GM11168 (cell line): ENCODE measurements around the gene DHX9.
"Not testable (repeated sequence)": the region's sequence is repeated elsewhere in the genome, so short reads cannot be mapped to it uniquely, and the experiment has no call there.

Source experiments
- in situ Hi-C: fragments of 300-500 bp; cut with MboI; formaldehyde crosslinking; loops from one replicate; pipeline ENCODE4 v1.12.0; 2022; ENCODE audit warnings: low sequenced_read_pairs; ENCODE audit not compliant: unreplicated experiment

Gene DHX9

GRCh38 chr1:182885591-182885990 lies 46.4 kb downstream of the DHX9 start:
- in situ Hi-C loops = no loop called here

GRCh38 chr1:182886985-182887384 lies 47.8 kb downstream of the DHX9 start:
- in situ Hi-C loops = no loop called here

- in situ Hi-C loops = no loop called here
Observed at GRCh38 chr1:182888736-182889531, 49.8 kb downstream of the DHX9 start.

- in situ Hi-C loops = no loop called here
Observed at GRCh38 chr1:182889997-182890396, 50.9 kb downstream of the DHX9 start.

- in situ Hi-C loops = no loop called here
Observed at GRCh38 chr1:182890927-182891610, 51.9 kb downstream of the DHX9 start.

- in situ Hi-C loops = no loop called here
Observed at GRCh38 chr1:182897696-182898095, 58.5 kb downstream of the DHX9 start.

GRCh38 chr1:182901946-182902345 lies 62.8 kb downstream of the DHX9 start:
- in situ Hi-C loops = not testable (repeated sequence)

- in situ Hi-C loops = no loop called here
Observed at GRCh38 chr1:182905321-182905720, 66.2 kb downstream of the DHX9 start.

GRCh38 chr1:182909578-182909977 lies 70.4 kb downstream of the DHX9 start:
- in situ Hi-C loops = no loop called here

GRCh38 chr1:182910143-182910542 lies 71.0 kb downstream of the DHX9 start:
- in situ Hi-C loops = no loop called here

GRCh38 chr1:182913401-182913800 lies 74.3 kb downstream of the DHX9 start:
- in situ Hi-C loops = no loop called here

- in situ Hi-C loops = no loop called here
Observed at GRCh38 chr1:182917378-182917777, 78.2 kb downstream of the DHX9 start.

- in situ Hi-C loops = no loop called here
Observed at GRCh38 chr1:182925661-182926060, 86.5 kb downstream of the DHX9 start.

- in situ Hi-C loops = no loop called here
Observed at GRCh38 chr1:182927693-182928433, 88.7 kb downstream of the DHX9 start.

GRCh38 chr1:182930985-182931384 lies 91.8 kb downstream of the DHX9 start:
- in situ Hi-C loops = no loop called here

- in situ Hi-C loops = no loop called here
Observed at GRCh38 chr1:182935716-182936115, 96.6 kb downstream of the DHX9 start.
